Adipocyte (in vitro differentiated cells): ENCODE data around the gene DOK6.

Experiments
- DNase-seq: peaks from one replicate; pipeline ENCODE4 v3.0.0-alpha.2; 2015; ENCODE audit warnings: low read depth
- H3K27me3 ChIP-seq: replicated peaks from 2 replicates; pipeline ENCODE4 v1.7.0; 2013; ENCODE audit warnings: mild to moderate bottlenecking, low read length, moderate library complexity; ENCODE audit not compliant: control insufficient read depth, insufficient read depth
- H3K36me3 ChIP-seq: 2 replicates; pipeline ENCODE4 v1.7.0; 2013; ENCODE audit warnings: low read length, mild to moderate bottlenecking, moderate library complexity; ENCODE audit not compliant: control insufficient read depth, insufficient read depth, severe bottlenecking
- H3K4me1 ChIP-seq: 2 replicates; pipeline ENCODE4 v1.7.0; 2013; ENCODE audit warnings: mild to moderate bottlenecking, low read length, moderate library complexity; ENCODE audit not compliant: control insufficient read depth, insufficient read depth
- H3K4me3 ChIP-seq: 2 replicates; pipeline ENCODE4 v1.7.0; 2013; ENCODE audit warnings: mild to moderate bottlenecking, low read length, moderate library complexity
- H3K9ac ChIP-seq: 2 replicates; pipeline ENCODE4 v1.7.0; 2013; ENCODE audit warnings: mild to moderate bottlenecking, low read length, moderate library complexity
- H3K9me3 ChIP-seq: 2 replicates; pipeline ENCODE4 v1.7.0; 2013; ENCODE audit warnings: mild to moderate bottlenecking, low read length, moderate library complexity; ENCODE audit not compliant: control insufficient read depth

Gene DOK6

DNA sequence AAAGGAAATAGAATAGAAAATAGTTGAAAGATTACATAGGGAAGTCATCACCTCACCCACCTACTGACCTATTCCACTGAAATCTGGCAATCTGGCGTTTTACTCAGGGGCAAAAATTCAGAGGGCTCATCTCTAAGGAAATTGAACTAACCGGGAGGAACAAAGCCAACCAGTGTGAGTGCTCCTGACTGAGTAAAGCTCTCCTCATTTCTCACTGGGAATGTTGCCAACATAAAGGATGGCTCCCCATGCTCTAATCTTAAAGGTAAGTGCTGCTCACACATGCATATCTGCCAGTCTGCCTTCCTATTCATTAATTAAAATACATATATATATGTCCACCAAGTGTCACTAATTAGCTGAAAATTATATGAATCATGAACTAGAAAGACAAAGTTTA lies 13.5 kb upstream of the DOK6 start:
- no peak overlapping the region for H3K9ac ChIP-seq
- no peak for DNase-seq
- peaks cover 3% of the 10 kb centered on the region for H3K4me1 ChIP-seq
- H3K4me3 ChIP-seq: no peak overlapping the region
- H3K9me3 ChIP-seq: no peaks in the 10 kb centered on the region
- H3K36me3 ChIP-seq: no peaks in the 10 kb centered on the region
- no peaks in the 10 kb centered on the region for H3K27me3 ChIP-seq

DNA sequence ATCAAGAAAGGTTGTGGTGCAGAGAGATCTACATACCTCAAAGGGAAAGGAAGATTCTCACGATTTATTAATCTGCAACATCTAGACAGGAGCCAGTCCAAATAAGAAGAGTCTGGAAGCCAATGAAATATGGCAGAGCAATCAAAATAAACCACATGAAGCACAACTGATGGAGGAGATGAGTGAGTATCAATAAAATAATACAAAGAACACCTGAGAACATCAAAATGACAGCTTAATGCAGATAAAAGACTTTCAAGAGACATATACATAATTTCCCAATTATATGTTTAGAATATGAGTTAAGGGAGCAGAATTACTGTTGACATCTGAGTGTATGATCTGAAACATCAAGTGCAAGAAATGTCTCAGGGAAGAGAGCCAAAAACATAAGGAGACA lies 12.5 kb upstream of the DOK6 start:
- no peak overlapping the region for H3K9ac ChIP-seq
- no peak for DNase-seq
- no peaks in the 10 kb centered on the region for H3K36me3 ChIP-seq
- no peaks in the 10 kb centered on the region for H3K4me1 ChIP-seq
- no peaks in the 10 kb centered on the region for H3K27me3 ChIP-seq
- H3K4me3 ChIP-seq: no peak overlapping the region
- no peaks in the 10 kb centered on the region for H3K9me3 ChIP-seq

DNA sequence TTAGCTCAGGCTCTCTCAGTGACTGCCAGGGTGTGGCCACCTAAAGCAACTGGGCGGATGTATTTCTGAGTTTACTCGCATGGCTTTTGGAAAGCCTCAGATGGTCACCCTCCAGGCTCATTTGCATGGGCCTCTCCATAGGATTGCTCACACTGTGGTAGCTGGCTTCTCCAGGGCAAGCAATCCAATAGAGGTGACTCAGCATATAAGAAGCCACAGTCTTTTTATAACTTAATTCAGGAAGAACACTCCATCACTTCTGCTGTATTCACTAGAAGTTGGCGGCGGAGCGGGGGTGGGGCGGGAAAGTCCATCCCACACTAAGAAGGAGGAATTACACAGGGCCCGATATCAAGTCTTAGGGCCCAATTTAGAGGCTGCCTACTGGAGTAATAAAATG lies 3.6 kb upstream of the DOK6 start:
- Histone ChIP-seq H3K9me3 (no peaks in the 10 kb centered on the region), H3K36me3 (no peaks in the 10 kb centered on the region), H3K9ac (no peak overlapping the region), H3K4me3 (no peak overlapping the region), H3K4me1 (peaks cover 2% of the 10 kb centered on the region), H3K27me3 (peaks cover 3% of the 10 kb centered on the region)
- DNase-seq: no peak

DNA sequence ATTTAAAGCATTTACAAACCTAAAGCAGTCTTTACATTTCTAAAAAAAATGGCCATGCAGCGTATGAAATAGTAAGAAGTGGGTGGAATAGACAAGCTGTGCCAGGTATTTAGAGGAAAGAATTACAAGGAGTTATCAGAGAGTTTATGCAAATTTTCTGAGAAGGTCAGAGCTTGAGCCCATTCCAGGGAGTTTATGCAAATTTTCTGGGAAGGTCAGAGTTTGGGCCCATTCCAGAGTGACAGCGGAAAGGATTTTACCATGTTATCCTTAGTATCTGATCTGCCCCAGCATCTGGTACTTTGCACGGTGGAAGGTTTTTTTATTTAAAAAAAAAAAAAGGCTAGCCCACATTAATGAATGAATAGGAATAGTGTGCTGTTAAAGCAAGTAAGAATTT lies 1.4 kb upstream of the DOK6 start:
- Histone ChIP-seq H3K36me3 (no peaks in the 10 kb centered on the region), H3K9ac (no peak overlapping the region), H3K4me3 (no peak overlapping the region), H3K4me1 (peaks cover 10% of the 10 kb centered on the region), H3K9me3 (no peaks in the 10 kb centered on the region), H3K27me3 (peaks cover 8% of the 10 kb centered on the region)
- DNase-seq: no peak

DNA sequence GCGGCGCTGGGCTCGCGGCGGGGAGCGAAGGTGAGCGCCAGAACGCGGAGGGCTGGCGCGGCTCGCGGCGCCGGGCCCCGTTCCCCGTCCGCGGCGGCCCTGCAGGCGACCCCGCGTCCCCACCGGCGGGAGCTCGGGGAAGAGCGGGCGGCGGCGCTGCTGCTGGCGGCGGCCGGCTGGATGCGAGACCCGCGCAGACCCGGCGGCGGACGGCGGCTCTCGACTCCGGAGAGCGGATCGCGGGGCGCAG lies 213 bp downstream of the DOK6 start:
- Histone ChIP-seq H3K4me1 (peaks cover 11% of the 10 kb centered on the region), H3K9me3 (no peaks in the 10 kb centered on the region), H3K27me3 (peaks cover 8% of the 10 kb centered on the region), H3K9ac (peak overlapping the region; percentile 65), H3K36me3 (no peaks in the 10 kb centered on the region), H3K4me3 (peak overlapping the region; percentile 84)
- no peak for DNase-seq

DNA sequence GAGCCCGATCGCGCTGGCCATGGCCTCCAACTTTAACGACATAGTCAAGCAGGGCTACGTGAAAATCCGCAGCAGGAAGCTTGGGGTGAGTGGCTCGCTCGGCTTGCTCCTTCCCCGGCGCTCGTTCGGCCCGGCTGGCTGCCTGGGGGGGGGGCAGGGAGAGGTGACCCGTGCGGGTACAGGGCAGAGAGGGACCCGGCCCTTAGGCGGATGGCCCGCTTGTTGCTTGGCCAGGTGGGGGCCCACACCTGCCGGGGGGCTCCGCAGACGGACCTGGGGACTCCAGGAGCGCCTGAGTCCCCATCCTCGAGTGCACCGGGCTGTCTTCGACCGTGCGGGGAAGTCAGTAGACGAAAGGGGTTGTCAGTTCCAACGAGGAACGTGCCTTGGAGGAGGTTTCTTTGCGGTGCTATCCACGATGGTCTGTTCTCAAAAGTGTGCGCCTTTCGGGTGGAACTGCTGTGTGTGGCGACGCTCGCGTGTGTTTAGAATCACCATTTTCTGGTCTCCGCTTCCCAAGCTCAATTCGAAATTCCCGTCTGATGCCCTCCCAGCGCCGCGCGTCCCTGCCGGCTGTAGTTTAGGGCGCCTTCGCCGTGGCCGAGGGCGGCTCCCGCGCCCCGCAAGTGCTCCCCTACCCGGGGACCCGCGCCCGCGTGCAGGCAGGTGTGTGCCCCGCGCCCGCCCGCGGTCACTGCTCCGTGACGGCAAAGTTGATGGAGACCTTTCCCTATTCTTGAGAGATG lies 711 bp downstream of the DOK6 start:
- H3K36me3 ChIP-seq: no peaks in the 10 kb centered on the region
- no peaks in the 10 kb centered on the region for H3K9me3 ChIP-seq
- H3K9ac ChIP-seq: peak overlapping the region; percentile 65
- H3K4me3 ChIP-seq: peak overlapping the region; percentile 84
- peaks cover 11% of the 10 kb centered on the region for H3K4me1 ChIP-seq
- H3K27me3 ChIP-seq: peaks cover 8% of the 10 kb centered on the region
- peak; percentile 65 for DNase-seq

DNA sequence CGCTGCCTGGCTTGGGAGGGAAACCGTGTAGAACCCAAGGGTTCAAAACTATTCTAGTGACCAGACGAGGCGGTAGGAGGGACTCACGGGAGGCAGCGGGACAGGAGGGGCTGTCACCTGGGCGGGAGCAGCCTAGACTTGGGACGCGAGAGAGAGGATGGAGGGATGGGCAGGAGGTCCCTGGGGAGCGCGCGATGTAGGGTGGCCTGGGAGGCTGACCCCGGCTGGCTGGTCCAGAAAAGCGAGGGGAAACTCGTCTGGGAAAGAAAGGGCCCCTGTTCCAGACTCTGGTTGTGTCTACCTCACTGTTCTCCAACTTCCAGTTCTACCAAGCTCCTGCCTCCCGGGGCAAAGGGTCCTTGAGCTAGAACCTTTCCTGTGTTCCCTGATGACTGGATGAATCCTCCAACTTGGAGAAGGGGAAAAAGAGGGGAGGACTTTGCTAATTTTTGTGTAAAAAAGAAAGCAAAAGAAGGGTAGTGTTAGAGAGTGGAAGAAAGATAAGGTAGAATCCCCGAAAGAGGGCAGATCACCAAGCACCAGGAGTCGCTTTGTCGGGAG lies 1.4 kb downstream of the DOK6 start:
- H3K36me3 ChIP-seq: no peaks in the 10 kb centered on the region
- no peaks in the 10 kb centered on the region for H3K9me3 ChIP-seq
- peak overlapping the region; percentile 84 for H3K4me3 ChIP-seq
- H3K27me3 ChIP-seq: peaks cover 8% of the 10 kb centered on the region
- H3K4me1 ChIP-seq: peaks cover 11% of the 10 kb centered on the region
- peak overlapping the region; percentile 65 for H3K9ac ChIP-seq
- peak; percentile 14 for DNase-seq

DNA sequence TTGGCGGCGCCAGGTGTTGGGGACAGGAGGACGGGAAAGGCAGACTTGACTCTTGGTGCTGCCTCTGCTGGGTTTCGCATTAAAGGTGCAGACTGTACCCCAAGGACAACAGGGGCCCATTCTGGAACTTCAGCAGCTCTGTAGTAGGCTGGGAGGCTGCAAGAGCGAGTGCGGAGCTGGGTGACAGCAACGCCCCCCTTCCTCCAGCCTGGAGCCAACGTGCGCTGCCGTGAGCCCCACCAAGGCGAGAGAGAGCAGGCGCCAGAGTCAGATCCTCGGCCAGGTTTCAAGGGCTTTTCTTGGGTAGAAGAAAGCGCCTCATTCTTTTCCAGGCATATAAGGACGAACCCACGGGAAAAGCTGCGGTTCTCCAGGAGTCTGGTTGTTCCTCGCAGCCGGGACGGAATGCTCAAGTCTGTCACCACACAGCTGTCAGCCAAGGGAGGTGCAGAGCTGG lies 1.9 kb downstream of the DOK6 start:
- peak; percentile 10 for DNase-seq
- Histone ChIP-seq H3K4me3 (peak overlapping the region; percentile 84), H3K27me3 (peaks cover 8% of the 10 kb centered on the region), H3K9me3 (no peaks in the 10 kb centered on the region), H3K4me1 (peaks cover 11% of the 10 kb centered on the region), H3K36me3 (no peaks in the 10 kb centered on the region), H3K9ac (no peak overlapping the region)

DNA sequence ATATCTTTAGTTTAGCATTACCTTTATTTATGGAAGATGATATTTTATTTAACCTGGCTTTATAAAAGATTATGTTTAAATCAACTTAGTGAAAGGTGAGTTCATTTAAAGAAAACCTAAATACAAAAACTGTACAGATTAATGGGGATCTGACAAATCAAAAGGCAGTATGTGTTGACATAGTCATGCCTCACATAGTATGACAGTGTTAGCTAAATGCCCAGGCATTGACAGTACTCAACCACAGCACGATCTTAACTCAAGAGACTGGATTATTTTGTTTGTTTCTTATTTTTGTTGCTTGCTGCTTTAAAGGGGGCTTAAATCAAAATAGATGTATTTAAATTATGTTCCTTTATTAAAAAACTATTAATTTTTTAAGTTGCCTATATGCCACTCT lies 7.8 kb downstream of the DOK6 start:
- DNase-seq: no peak
- H3K4me1 ChIP-seq: peaks cover 4% of the 10 kb centered on the region
- no peaks in the 10 kb centered on the region for H3K9me3 ChIP-seq
- H3K27me3 ChIP-seq: no peaks in the 10 kb centered on the region
- H3K36me3 ChIP-seq: no peaks in the 10 kb centered on the region
- H3K9ac ChIP-seq: no peak overlapping the region
- H3K4me3 ChIP-seq: no peak overlapping the region

DNA sequence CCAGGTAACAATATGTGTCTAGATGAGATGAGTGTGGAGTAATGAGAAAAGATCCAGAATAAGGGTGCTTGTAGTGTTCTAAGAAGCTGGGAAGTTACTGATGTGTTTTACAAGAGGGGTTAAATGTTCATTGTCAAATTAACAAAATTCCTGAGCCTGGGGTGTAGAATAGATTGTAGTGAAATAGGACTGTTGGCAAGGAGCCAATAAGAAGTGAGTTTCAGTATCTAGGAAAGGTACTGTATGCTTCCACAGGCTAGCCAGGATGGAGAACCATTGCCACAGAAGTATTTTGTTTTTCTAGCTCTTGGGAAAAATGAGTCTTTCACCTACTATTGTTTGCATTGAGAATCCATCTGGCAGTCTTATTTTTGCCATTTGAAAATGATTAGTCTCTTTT lies 10.5 kb downstream of the DOK6 start:
- H3K9ac ChIP-seq: no peak overlapping the region
- no peak for DNase-seq
- H3K9me3 ChIP-seq: no peaks in the 10 kb centered on the region
- H3K4me3 ChIP-seq: no peak overlapping the region
- no peaks in the 10 kb centered on the region for H3K27me3 ChIP-seq
- no peaks in the 10 kb centered on the region for H3K36me3 ChIP-seq
- H3K4me1 ChIP-seq: no peaks in the 10 kb centered on the region

DNA sequence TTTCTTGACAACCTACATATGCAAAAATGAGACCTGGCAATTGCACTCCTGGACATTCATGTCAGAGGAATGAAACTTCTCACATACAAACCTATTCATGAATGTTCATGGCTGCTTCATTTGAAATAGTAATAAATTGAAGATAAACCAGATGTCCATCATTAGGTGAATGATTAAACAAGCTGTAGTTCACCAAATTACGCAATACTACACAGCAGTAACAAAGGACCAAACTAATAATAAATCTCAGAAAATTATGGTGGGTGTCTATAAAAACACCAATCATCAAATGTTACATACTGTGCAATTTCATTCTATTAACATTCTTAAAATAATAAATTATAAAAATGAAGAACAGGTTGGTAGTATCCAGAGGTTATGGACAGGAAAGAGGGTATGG lies 13.5 kb downstream of the DOK6 start:
- no peaks in the 10 kb centered on the region for H3K9me3 ChIP-seq

DNA sequence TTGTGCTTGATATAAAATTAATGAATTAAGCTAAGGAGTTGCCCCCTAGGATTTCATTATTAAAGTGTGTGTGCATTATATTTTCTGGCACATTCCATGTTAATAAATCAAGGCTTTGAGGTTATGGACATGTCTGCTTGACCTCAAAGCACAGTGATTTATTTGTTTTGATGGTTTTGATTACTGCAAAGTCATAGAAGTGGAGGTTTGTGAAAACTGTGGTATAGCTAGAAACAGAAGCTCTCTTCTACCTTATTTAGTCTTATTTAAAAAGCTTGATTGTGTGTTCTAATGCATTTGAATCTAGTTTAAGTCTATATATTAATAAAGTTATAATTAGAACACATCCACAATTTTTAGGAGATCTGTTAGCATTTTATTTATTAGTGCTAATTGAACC lies 32.2 kb downstream of the DOK6 start:
- Histone ChIP-seq H3K9me3 (no peaks in the 10 kb centered on the region), H3K4me1 (no peaks in the 10 kb centered on the region), H3K4me3 (no peak overlapping the region), H3K9ac (no peak overlapping the region), H3K36me3 (no peaks in the 10 kb centered on the region), H3K27me3 (no peaks in the 10 kb centered on the region)
- no peak for DNase-seq

More for the DNA sequence above, 13.5 kb downstream of the DOK6 start:
- Histone ChIP-seq H3K4me3 (no peak overlapping the region), H3K27me3 (no peaks in the 10 kb centered on the region), H3K4me1 (no peaks in the 10 kb centered on the region), H3K36me3 (no peaks in the 10 kb centered on the region), H3K9ac (no peak overlapping the region)
- no peak for DNase-seq
